GM21360 (cell line): ENCODE data around the gene IST1.

Experiments used
- ATAC-seq: cut with Tn5 transposase; IDR thresholded peaks from one replicate; pipeline ENCODE4 v1.9.1; 2021; ENCODE audit warnings: mild to moderate bottlenecking, moderate library complexity; ENCODE audit not compliant: unreplicated experiment

Gene IST1

DNA sequence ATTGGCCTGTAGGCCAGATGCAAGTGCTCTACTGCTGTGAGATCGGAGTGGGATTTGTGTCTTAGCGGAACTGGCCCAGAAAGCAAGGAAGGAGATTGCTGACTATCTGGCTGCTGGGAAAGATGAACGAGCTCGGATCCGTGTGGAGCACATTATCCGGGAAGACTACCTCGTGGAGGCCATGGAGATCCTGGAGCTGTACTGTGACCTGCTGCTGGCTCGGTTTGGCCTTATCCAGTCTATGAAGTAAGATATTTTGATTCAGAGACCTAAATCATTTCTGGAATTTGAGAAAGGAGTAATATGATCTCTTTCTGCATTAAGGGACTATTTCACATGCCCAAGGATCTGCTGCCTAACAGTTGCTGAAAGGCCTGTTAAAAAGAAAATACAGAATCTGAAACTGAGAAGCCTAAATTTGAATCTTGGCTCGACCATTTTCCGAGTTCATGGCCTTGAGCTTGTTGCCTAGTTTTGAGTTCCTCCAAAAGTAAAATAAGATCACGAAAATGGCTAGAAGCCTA is 21.1 kb downstream of the IST1 start:
- ATAC-seq, result no peak

DNA sequence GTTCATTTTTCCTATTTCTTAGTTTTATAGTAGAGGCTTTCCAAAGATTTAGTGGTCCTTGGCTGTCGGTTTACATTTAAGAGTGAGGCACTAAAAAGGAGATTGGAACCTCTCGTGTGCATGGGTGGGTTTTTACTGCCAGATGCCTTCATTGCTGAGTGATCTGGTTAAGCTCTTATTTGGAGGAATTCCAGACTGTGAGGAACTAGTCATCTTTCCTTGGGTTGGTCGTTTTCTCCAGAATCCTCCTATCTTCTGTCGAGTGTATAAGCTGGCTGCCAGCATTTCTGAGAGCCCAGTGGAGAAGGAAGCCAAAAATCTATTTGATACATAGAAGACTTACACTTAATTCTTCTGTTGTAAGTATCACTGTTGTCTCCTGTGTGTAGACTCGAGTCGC is 22.6 kb downstream of the IST1 start:
- ATAC-seq, result no peak

- peak; percentile 75 for ATAC-seq
These were observed 23.7 kb downstream of the IST1 start for GRCh38 chr16:71919035-71919434.

GRCh38 chr16:71920658-71921057 is 25.3 kb downstream of the IST1 start:
- ATAC-seq, result no peak

DNA sequence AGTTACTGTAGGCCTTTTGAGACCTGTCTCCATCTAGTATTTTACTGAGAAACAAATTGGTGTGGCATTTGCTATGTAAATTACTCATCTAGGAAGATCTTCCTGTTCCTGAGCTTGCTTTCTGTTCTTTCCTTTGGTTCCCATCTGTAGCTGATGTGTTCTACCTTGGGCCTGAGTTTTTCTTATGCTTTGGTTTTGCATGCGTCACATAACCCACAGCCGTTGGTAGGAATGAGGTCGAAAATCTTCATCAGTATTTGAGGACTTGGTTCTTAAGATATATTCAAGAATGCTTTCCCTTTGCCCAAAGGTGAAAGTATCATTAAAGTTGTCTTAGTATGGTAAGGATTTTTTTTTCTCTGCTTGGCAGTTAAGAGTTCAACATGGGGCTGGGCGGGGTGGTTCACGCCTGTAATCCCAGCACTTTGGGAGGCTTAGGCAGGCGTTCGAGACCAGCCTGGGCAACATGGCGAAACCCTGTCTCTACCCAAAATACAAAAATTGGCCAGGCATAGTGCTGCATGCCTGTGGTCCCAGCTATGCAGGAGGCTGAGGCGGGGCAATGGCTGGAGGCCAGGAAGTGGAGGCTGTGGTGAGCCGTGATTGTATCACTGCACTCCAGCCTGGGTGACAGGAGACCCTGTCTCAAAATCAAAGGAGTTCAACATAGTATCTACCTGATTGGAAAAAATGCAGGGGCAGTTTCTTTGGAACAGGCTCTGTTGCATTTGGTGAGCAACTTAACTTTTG is 28.8 kb downstream of the IST1 start:
- no peak for ATAC-seq

DNA sequence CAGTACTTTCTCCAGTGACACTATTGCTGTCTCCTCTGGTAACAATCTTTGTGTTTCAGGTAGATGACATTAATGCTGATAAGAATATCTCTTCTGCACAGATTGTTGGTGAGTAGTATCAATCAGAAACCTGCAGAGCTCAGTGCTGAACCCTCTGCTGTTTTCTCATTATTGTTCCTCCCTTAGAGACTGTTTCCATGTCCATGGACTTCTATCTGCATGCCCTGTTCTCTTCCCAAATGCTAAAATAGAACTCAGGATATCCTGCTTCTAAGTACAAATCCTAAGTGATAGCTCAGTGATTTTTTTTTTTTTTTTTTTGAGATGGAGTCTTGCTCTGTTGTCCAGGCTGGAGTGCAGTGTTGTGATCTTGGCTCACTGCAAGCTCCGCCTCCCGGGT is 29.4 kb downstream of the IST1 start:
- ATAC-seq, result no peak

DNA sequence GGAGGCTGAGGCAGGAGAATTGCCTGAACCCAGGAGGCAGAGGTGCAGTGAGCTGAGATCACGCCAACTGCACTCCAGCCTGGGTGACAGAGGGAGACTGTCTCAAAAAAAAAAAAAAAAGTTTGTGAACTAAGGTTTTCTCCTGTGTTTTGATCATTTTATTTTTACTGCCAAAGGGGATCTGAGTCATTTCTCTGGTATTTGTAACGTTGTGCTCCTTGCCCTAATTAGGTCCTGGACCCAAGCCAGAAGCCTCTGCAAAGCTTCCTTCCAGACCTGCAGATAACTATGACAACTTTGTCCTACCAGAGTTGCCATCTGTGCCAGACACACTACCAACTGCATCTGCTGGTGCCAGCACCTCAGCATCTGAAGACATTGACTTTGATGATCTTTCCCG is 32.1 kb downstream of the IST1 start:
- ATAC-seq, result no peak

GRCh38 chr16:71927787-71928186 is 32.5 kb downstream of the IST1 start:
- no peak for ATAC-seq

GRCh38 chr16:71929048-71929447 is 33.7 kb downstream of the IST1 start:
- ATAC-seq, result no peak

DNA sequence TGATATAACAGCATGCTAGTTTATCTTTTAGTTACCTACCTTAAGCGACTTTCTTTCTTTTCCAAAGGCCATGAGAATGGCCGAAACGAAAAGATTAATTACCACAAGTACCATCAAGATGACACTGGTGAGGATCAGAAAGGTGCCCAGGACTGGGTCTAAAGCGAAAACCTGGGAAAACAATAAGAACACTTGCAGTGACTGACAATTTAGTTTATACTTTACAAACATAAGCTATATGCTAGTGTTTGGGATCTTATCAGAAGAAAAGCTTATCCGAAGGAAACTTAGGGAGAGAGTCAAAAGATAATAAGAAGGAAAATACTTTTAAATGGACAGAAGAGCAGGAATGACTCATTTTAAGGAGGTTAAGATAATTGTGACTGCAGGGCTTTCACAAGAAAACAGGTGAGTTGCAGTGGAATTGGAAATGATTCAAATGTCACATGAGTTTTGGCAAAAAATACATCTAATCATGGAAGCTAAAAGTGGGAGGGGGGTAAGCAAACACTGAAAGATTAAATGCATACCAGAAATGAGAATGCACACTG is 34.8 kb downstream of the IST1 start:
- no peak for ATAC-seq

- ATAC-seq, result no peak
These were observed 35.7 kb downstream of the IST1 start for GRCh38 chr16:71931001-71931400.

GRCh38 chr16:71931599-71931998 is 36.3 kb downstream of the IST1 start:
- no peak for ATAC-seq

- ATAC-seq, result no peak
These were observed 37.7 kb downstream of the IST1 start for GRCh38 chr16:71933017-71933416.

GRCh38 chr16:71933913-71934695 is 38.8 kb downstream of the IST1 start:
- ATAC-seq, result no peak

- ATAC-seq, result no peak
These were observed 42.7 kb downstream of the IST1 start for GRCh38 chr16:71937868-71938510.

DNA sequence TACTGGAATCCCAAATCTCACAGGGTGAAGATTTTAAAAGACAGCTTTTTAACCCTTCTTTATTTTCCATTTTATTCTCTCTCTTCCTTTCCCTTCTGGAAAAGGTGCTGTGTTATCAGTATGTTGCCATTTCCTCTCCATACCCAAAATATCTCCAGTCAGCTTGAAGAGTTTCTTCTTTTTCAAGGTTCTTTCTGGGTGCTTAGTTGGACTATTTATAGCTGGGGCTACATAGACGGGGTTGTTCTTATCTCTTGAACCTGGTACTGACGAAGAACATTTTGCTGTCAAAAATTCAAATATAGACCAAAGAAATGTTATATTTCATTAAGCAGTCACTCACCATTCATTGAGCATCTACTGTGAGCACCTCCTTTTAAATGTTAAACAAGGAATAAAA is 48.6 kb downstream of the IST1 start:
- no peak for ATAC-seq

GRCh38 chr16:71945616-71946015 is 50.3 kb downstream of the IST1 start:
- ATAC-seq, result no peak

GRCh38 chr16:71952825-71953224 is 57.5 kb downstream of the IST1 start:
- no peak for ATAC-seq

GRCh38 chr16:71954180-71954579 is 58.8 kb downstream of the IST1 start:
- no peak for ATAC-seq

DNA sequence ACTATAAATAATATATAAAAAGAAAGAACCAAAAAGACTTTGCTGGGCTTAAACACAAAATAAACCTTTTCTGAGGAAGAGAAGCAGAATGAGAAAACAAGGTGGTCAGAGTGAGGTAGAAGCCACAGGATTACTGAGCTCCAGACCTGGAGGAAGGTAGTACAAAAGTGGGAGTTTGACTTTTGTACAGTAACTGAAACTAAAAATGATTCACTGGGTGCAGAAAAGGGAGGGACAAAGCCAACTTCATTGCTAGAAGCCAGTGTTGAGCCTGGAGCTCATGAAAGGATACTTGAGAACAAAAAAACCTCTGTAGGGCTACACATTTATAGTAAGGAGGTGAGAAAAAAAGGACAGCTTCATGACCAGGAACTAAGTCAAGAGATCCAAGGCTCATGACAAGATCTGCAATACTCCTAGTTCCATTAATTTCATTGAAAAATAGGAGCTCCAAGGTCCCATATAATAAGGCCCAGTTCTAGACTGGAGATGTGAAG is 59.4 kb downstream of the IST1 start:
- no peak for ATAC-seq

DNA sequence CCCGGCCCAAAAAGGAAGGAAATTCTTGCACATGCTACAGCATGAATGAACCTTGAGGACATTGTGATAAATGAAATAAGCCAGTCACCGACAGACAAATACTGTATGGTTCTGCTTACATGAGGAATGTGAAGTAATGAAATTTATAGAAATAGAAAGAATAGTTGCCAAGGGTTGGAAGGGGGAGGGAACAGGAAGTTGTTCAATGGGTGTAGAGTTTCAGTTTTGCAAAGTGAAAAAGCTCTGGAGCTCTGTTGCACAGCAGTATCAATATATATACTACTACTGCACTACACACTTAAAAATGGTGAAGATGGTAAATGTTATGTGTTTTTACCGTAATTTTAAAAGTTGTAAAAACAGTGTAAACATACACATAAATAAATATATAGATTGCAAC is 61.2 kb downstream of the IST1 start:
- no peak for ATAC-seq
